HG02840 (cell line): Measurements from ENCODE around the gene ULK4.
"Not testable (repeated sequence)": the region's sequence is repeated elsewhere in the genome, so short reads cannot be mapped to it uniquely, and the experiment has no call there.

Source experiments
- ATAC-seq: cut with Tn5 transposase; IDR thresholded peaks from one replicate; pipeline ENCODE4 v1.9.1; 2021; ENCODE audit warnings: mild to moderate bottlenecking, moderate library complexity, moderate number of reproducible peaks; ENCODE audit not compliant: unreplicated experiment, low FRiP score

Gene ULK4

GRCh38 chr3:41290306-41290705 is 671.6 kb downstream of the ULK4 start:
- ATAC-seq, result no peak

GRCh38 chr3:41288785-41289184 is 673.1 kb downstream of the ULK4 start:
- no peak for ATAC-seq

- ATAC-seq, result no peak
Observed at GRCh38 chr3:41286305-41286704, 675.6 kb downstream of the ULK4 start.

GRCh38 chr3:41284934-41285333 is 677.0 kb downstream of the ULK4 start:
- ATAC-seq, result not testable (repeated sequence)

GRCh38 chr3:41277790-41278465 is 684.0 kb downstream of the ULK4 start:
- ATAC-seq, result no peak

- no peak for ATAC-seq
Observed at GRCh38 chr3:41276191-41276590, 685.7 kb downstream of the ULK4 start.

- no peak for ATAC-seq
Observed at GRCh38 chr3:41274944-41275668, 686.8 kb downstream of the ULK4 start.

- no peak for ATAC-seq
Observed at GRCh38 chr3:41272667-41273066, 689.2 kb downstream of the ULK4 start.

GRCh38 chr3:41267975-41268640 is 693.8 kb downstream of the ULK4 start:
- no peak for ATAC-seq

- ATAC-seq, result no peak
Observed at GRCh38 chr3:41265823-41266273, 696.1 kb downstream of the ULK4 start.

GRCh38 chr3:41265011-41265545 is 696.8 kb downstream of the ULK4 start:
- ATAC-seq, result no peak

- ATAC-seq, result no peak
Observed at GRCh38 chr3:41260063-41260450, 701.8 kb downstream of the ULK4 start.

- ATAC-seq, result no peak
Observed at GRCh38 chr3:41259449-41260062, 702.3 kb downstream of the ULK4 start.

GRCh38 chr3:41258239-41258800 is 703.6 kb downstream of the ULK4 start:
- ATAC-seq, result no peak

- no peak for ATAC-seq
Observed at GRCh38 chr3:41251593-41251992, 710.3 kb downstream of the ULK4 start.

GRCh38 chr3:41250825-41251224 is 711.1 kb downstream of the ULK4 start:
- no peak for ATAC-seq

- no peak for ATAC-seq
Observed at GRCh38 chr3:41249318-41249717, 712.6 kb downstream of the ULK4 start.

- no peak for ATAC-seq
Observed at GRCh38 chr3:41248525-41248924, 713.4 kb downstream of the ULK4 start.

- no peak for ATAC-seq
Observed at GRCh38 chr3:41247055-41248004, 714.6 kb downstream of the ULK4 start.
